Transverse colon (tissue), 3 donors: ENCODE data around the gene NECTIN2.
"Not testable (repeated sequence)": the region's sequence is repeated elsewhere in the genome, so short reads cannot be mapped to it uniquely, and the experiment has no call there.

ENCODE experiments used
- CTCF ChIP-seq, 5 experiments: fragments of 200-600 bp in 3 of 5; fragments of 450-650 bp in 2 of 5; sonication (generic) in 3 of 5; IDR thresholded peaks; 1 replicate in 2 of 5; 2 replicates in 3 of 5; pipeline ENCODE4 v1.5.1; 2016 to 2017; ENCODE audit warnings: antibody characterized with exemption in 5 of 5, inconsistent platforms in 3 of 5, mild to moderate bottlenecking in 2 of 5, moderate library complexity in 1 of 5
- EP300 ChIP-seq: sonication (generic); formaldehyde crosslinking; IDR thresholded peaks from one replicate; pipeline ENCODE4 v1.6.1; 2017; ENCODE audit warnings: antibody characterized with exemption, low read depth

- not testable (repeated sequence) for TF ChIP-seq EP300; CTCF (IDR thresholded peaks at IDR 0.05)
These were observed 36.7 kb downstream of the NECTIN2 start for GRCh38 chr19:44882619-44883397.
